EL (cell line): Measurements from ENCODE around the gene DPF3.

ENCODE experiments used
- DNase-seq: peaks from one replicate; pipeline ENCODE4 v3.0.0-alpha.2; 2016

Gene DPF3

DNA sequence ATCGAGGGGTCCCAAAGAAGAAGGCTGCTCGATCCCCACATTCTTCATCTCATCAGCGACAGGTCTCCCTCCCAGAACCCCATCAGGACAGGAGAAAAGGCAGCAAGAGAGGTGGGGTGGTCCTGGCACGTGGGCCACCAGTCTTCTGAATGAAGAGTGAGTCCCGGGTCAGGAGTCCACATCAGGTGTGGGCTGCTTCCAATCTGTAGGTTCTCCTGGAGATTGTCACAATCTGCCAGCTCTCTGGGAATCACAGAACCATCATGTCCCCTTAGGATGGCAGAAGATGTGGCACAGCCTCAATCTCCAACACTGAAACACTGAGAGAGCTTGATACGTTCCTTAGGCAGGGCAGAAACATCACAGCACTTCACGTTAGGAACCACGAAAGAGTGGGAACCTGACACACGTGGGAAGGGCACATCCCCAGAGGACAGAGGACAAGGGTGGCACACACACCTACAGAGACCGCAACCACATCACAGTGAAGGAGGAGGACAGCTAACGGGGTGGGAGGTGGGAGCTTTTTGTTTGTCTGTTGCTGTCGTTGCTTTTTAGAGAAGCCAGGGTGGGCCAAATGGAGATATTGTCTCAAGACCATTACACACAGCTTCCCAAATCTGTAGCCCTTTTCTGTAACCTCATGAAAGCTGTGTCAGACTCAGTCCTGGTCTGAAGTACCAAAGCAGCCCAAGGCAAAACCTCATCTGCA, 284.5 kb downstream of the DPF3 start:
- no peak for DNase-seq

- peak; percentile 98 for DNase-seq
Observed at GRCh38 chr14:72608391-72609204, 285.3 kb downstream of the DPF3 start.

GRCh38 chr14:72607386-72608130, 286.3 kb downstream of the DPF3 start:
- DNase-seq = peak; percentile 80

GRCh38 chr14:72606879-72607278, 287.0 kb downstream of the DPF3 start:
- peak; percentile 27 for DNase-seq

DNA sequence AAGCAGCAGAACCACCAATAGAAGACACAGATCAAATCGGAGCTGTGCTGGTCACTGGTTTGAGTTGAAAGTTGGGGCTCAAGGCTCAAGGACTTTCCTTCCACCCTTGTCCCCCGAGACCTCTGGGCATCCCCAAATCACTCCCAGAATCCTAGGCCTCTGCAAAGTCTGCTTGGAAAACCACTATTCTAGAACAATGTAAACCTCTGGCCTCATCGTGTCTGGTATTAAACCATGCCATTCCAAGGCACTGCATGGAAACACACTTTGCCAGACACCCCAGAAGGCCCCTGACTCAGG, 288.0 kb downstream of the DPF3 start:
- no peak for DNase-seq

- DNase-seq = no peak
Observed at GRCh38 chr14:72605096-72605920, 288.6 kb downstream of the DPF3 start.

DNA sequence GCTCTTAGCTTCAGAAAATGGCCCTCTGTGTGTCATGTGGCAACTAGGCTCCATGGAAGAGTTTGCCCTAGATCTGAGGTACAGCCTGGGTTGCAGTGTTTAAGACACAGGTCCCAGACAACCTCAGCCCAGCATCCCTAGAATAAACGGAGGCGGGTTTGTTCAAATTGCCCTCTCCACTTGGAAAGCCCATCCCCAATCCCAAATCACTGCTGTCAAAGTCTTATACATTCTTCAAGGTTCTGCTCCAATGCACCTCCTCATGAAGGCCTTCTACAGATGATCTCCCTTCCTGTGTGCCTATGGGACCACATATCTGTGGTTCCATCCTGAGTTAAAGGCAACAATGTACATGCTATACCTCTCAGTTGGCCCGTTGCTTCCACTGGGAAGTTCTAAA, 289.8 kb downstream of the DPF3 start:
- DNase-seq = no peak

DNA sequence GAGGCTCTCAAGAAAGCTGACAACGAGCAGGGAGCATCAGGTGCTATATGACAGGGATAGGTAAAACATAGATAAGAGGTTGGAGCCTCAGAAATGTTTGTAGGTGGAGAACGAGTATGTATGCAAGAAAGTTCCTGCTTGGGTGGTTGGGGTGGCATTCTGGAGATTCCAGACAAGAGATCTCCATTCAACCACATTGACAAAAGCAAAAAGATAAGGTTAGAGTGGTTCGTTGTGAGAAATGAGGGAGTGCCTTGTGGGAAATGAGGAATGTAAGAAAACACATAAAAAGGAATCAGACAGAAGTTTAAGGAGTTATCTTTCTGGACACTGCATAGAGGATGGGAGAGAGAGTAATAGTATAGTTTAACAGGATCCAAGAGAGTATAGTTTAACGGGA, 290.3 kb downstream of the DPF3 start:
- DNase-seq = peak; percentile 23

DNA sequence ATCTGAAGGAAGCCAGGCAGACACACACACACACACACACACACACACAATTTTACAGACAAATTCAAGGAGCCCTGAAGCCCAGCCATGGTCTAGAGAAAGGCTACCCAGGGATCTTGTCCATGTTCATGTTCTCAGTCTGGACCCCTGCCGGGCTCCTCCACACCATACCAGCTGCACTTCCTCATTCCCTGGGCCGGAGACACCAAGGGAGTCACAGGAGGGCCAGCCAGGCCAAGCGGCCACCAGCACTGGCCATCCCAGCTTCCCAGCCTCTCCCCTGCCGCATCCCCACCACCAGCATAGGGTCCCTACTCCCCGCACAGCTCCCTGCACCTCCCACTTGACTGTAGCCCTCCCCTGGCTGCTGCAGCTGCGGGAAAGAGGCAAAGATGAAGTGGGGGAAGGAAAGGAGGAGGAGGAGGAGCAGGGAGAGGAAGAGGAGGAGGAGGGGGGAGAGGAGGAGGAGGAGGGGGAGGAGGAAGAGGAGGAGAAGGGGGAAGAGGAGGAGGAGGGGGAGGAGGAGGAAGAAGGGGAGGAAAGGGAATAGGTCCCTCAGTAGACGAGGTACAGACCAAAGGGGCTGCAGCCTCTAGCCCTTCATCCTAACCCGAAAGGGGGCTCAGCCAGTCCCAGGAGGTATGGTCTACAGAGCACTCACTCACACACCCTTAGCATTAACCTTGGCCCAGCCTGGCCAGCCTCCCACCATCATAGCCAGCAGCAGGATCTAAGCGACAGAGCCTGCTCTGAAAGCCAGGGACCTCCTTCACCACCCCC, 293.2 kb downstream of the DPF3 start:
- no peak for DNase-seq

GRCh38 chr14:72599579-72600470, 294.1 kb downstream of the DPF3 start:
- DNase-seq = no peak

DNA sequence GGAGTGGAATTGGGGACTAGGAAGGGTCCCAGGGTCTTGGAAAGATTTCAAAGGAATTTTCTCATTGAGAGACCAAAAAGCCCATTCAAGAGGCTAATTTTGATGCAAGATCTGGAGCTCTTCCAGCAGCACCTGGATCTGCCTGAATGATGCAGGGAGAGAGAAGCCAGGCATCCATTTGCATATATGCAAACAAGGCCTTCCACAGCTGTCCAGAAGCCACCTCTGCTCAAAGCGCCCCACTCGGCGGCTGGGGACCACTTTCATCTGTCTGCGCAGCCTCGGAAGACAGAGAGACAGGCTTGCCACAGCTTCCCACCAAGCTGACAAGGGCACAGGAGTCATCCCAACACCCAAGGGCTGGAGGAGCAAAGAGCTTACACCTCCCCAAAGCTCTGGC, 295.6 kb downstream of the DPF3 start:
- no peak for DNase-seq

- no peak for DNase-seq
Observed at GRCh38 chr14:72597252-72598233, 296.4 kb downstream of the DPF3 start.

- DNase-seq = no peak
Observed at GRCh38 chr14:72595152-72595862, 298.6 kb downstream of the DPF3 start.

DNA sequence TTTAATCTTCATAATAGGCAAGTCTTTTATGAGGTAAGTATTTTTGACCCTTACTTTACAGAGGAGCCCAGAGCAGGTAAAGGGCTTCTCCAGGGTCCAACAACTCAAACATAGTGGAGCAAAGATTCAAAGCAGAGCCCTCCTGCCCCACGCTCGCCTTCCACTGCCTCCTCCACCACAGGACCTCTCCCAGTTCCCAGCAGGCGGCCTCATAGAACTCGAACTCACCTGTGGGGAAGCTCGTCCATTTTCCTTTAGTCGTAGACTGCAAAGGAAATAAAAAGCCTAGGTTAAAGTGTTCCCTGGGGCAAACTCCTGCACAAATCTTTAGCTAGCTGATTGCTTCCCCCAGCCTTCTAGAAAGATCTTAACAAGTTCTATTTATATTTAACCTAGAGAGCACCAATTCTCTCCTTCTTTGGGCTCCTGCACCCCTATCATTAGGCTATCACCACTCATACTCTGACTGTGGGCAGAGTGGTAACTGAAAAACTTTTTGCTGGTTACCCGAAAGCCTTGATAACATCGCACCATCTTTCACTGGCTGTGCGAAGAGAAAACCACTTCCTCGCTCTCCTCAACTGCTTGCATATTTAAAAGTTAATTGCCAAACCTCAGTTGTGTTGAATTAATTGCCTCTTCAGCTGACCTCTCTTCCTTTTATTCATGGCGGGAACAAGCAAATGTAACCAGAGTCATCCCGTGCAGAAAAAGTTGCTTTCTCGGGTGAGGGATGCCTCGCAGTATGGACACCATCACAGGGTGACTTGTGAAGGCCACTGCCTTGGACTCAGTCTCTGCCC, 299.6 kb downstream of the DPF3 start:
- no peak for DNase-seq

DNA sequence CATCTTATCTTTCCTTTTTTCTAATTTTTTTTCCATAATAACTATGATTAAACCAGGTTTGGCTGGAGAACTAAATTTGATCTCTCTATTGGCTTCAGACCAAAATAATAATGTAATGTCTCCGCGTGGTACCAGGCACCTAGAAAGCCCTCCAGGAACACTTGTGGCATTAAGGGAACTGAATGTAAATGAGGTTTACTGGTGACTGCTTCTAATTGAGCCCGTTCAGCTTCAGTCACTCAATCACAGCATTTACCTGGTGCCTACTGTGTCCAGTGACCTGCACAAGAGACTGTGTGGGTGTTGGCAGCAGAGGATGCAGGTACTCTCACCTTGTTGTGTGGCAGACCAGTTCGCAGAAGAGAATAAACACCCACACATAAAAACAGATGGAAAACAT, 302.5 kb downstream of the DPF3 start:
- DNase-seq = no peak

DNA sequence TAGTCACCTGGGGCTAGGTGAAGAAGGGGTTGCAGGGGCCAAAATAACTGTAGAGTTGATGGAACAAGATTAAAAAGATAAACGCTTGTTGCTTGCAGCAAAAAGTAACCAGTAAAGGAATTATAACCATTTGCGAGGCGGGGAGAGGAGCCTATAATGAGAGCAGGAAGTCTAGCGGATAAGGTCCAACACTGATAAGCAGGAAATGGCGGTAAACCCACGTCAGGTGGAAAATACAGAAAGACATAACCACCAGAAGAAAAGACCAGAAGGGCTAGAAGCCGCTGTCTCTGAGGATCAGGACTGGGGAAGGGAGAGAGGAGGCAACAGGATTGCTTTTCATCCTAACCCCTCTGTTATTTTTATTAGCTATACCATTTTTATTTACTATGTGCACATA, 303.3 kb downstream of the DPF3 start:
- no peak for DNase-seq

GRCh38 chr14:72589652-72590051, 304.2 kb downstream of the DPF3 start:
- DNase-seq = no peak

- no peak for DNase-seq
Observed at GRCh38 chr14:72588521-72588920, 305.4 kb downstream of the DPF3 start.
